ENCODE results near the gene DEF6. TPM values are rescaled to one million over a fixed set of nuclear protein-coding genes. Genes with fewer than 3 reads are reported as not detected.

Gene DEF6
- total and polyA plus RNA-seq, 2 of the 13 experiments (the other 11 are each of a cell fraction or from before 2014, with no cell fraction given): 5.2 to 10.0 TPM

DNA sequence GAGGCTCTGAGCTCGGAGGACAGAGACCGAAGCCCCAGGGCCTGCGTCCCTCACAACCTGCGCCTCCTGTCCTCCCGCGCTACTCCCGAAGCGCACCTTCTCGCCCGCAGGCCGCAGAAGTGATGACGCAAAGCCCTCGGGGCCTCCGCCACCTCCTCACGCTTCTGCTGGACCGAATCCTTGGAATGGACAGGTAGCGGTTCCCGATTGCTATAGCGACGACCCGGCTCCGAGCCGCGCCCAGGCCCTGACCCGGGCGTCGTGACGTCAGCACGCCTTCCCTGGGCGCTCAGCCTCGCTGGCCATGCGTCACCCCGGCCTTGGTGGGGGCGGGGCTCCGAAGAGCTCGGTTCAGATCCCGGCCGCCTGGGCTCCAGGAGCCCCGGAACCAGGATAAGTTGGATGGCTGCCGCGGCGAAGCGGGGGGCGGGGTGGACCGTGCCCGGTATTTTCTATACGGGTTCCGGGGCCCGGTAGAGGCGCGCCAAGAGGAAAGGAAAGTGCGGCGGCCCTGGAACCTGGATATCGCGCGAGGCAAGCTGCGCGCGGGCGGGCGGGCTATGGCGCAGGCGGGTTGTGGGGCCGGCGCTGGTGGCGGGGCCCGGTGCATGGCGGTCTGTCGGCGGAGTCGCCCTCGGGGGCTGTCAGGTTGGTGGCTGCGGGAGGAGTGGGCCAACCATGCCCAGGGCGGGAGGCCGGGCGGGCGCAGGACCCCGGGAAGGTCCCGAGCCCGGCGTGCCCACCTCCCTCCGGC is 38.2 kb upstream of the DEF6 start, which contains the start of gene ZNF76:
Gene ZNF76 (plus strand): TSS at position 542 of the 754 bp plus-strand sequence. CDS start 21,417 bp downstream, outside the sequence.
- ChIA-PET POLR2A (interaction anchor here (0.5 to 1.7 kb wide), 26 partner anchors 9 to 1271 kb away, joined by 3 to 18 read pairs (median 4); partner anchors contain the start of genes ANKS1A, PPARD, TAF11 and TEAD3), CTCF (ENCODE audit: low intra/inter-chr PET ratio, low total read pairs) (no interaction called here)
- H3K4me2 ChIP-seq (ENCODE audit: low read depth, low read length): peak within 1 kb of the TSS; percentile 94
- no TSS peak for BruUV-seq (replicated peaks)
- peak within 1 kb of the TSS; percentile 93 for H3K27ac ChIP-seq (ENCODE audit: extremely low read length, insufficient read depth, low read length)
- peak within 1 kb of the TSS; percentile 37 for H2AFZ ChIP-seq (ENCODE audit: low read length)
- H3K9me3 ChIP-seq (ENCODE audit: low read length): no peaks in the 10 kb centered on the region
- H3K4me1 ChIP-seq (ENCODE audit: insufficient read depth, low read length): peaks cover 51% of the 10 kb centered on the region
- no peaks in the 10 kb centered on the region; a peak in 1 of 5 replicates for H3K27me3 ChIP-seq (ENCODE audit: control insufficient read depth in 1 of 2, insufficient read depth in 2 of 2, low read length in 2 of 2)
- intact Hi-C loops (cut with micrococcal nuclease; ENCODE audit: unreplicated experiment): no loop called here
- H3K36me3 ChIP-seq (replicated peaks in 1 of 2; ENCODE audit: control insufficient read depth in 1 of 2, insufficient read depth in 2 of 2, low read length in 2 of 2): no peaks in the 10 kb centered on the region
- in situ Hi-C loops (cut with HindIII; ENCODE audit: extremely low pct_ligation_motif_present, low pct_unique_long_range_greater_than_20kb): no loop called here
- H3K9ac ChIP-seq (ENCODE audit: insufficient read depth, low read depth, low read length): peak within 1 kb of the TSS; percentile 97
- H4K20me1 ChIP-seq (ENCODE audit: insufficient read depth, low read length): no peaks in the 10 kb centered on the region
- peaks cover 9% of the 10 kb centered on the region for H3K79me2 ChIP-seq (ENCODE audit: insufficient read depth, low read length)
- DNase-seq (ENCODE audit: low spot score) (peak; percentile 96), ATAC-seq (peak; percentile 90), FAIRE-seq (peak; percentile 60)
- under 1% methylated on average over 38 of the region's 82 CpGs for whole genome bisulfite sequencing (ENCODE audit: low lambda C conversion rate)
- H3K4me3 ChIP-seq (replicated peaks in 1 of 3; ENCODE audit: insufficient read depth in 1 of 3, low read depth in 2 of 3, low read length in 3 of 3): peak within 1 kb of the TSS; percentile 69 to 97 (median 77)
- TF ChIP-seq, protein P1, sequence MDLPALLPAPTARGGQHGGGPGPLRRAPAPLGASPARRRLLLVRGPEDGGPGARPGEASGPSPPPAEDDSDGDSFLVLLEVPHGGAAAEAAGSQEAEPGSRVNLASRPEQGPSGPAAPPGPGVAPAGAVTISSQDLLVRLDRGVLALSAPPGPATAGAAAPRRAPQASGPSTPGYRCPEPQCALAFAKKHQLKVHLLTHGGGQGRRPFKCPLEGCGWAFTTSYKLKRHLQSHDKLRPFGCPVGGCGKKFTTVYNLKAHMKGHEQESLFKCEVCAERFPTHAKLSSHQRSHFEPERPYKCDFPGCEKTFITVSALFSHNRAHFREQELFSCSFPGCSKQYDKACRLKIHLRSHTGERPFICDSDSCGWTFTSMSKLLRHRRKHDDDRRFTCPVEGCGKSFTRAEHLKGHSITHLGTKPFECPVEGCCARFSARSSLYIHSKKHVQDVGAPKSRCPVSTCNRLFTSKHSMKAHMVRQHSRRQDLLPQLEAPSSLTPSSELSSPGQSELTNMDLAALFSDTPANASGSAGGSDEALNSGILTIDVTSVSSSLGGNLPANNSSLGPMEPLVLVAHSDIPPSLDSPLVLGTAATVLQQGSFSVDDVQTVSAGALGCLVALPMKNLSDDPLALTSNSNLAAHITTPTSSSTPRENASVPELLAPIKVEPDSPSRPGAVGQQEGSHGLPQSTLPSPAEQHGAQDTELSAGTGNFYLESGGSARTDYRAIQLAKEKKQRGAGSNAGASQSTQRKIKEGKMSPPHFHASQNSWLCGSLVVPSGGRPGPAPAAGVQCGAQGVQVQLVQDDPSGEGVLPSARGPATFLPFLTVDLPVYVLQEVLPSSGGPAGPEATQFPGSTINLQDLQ (CRISPR knock-in tag; IDR thresholded peaks at IDR 0.05): peak; percentile 88
- TF ChIP-seq ZNF839 (CRISPR knock-in tag; IDR thresholded peaks at IDR 0.05; ENCODE audit: borderline replicate concordance) (no peak; the same call in 1 of the 2 replicates), KMT2B (CRISPR knock-in tag; IDR thresholded peaks at IDR 0.05) (peak; percentile 95), ZNF841 (CRISPR knock-in tag; IDR thresholded peaks at IDR 0.05; ENCODE audit: borderline replicate concordance) (no peak; the same call in 1 of the 2 replicates), AHR (CRISPR knock-in tag; IDR thresholded peaks at IDR 0.05) (peak; percentile 87; the same call in 1 of the 2 replicates), FOXC1 (CRISPR knock-in tag; IDR thresholded peaks at IDR 0.05; ENCODE audit: borderline replicate concordance) (peak; percentile 89), U2AF2 (IDR thresholded peaks at IDR 0.05; ENCODE audit: low read depth, low read length) (peak; percentile 92), IRF2 (CRISPR knock-in tag; IDR thresholded peaks at IDR 0.05) (peak; percentile 84), HNRNPUL1 (IDR thresholded peaks at IDR 0.05; ENCODE audit: low read depth, low read length) (peak; percentile 96), POLR2G (IDR thresholded peaks at IDR 0.05; ENCODE audit: low read depth, low read length) (peak; percentile 92)
- TF ChIP-seq, protein P2, sequence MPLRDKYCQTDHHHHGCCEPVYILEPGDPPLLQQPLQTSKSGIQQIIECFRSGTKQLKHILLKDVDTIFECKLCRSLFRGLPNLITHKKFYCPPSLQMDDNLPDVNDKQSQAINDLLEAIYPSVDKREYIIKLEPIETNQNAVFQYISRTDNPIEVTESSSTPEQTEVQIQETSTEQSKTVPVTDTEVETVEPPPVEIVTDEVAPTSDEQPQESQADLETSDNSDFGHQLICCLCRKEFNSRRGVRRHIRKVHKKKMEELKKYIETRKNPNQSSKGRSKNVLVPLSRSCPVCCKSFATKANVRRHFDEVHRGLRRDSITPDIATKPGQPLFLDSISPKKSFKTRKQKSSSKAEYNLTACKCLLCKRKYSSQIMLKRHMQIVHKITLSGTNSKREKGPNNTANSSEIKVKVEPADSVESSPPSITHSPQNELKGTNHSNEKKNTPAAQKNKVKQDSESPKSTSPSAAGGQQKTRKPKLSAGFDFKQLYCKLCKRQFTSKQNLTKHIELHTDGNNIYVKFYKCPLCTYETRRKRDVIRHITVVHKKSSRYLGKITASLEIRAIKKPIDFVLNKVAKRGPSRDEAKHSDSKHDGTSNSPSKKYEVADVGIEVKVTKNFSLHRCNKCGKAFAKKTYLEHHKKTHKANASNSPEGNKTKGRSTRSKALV (CRISPR knock-in tag; IDR thresholded peaks at IDR 0.05): peak; percentile 85; the same call in 1 of the 2 replicates
- TF ChIP-seq, protein P3, sequence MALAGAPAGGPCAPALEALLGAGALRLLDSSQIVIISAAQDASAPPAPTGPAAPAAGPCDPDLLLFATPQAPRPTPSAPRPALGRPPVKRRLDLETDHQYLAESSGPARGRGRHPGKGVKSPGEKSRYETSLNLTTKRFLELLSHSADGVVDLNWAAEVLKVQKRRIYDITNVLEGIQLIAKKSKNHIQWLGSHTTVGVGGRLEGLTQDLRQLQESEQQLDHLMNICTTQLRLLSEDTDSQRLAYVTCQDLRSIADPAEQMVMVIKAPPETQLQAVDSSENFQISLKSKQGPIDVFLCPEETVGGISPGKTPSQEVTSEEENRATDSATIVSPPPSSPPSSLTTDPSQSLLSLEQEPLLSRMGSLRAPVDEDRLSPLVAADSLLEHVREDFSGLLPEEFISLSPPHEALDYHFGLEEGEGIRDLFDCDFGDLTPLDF (CRISPR knock-in tag; IDR thresholded peaks at IDR 0.05): peak; percentile 96
- TF ChIP-seq, protein P4, sequence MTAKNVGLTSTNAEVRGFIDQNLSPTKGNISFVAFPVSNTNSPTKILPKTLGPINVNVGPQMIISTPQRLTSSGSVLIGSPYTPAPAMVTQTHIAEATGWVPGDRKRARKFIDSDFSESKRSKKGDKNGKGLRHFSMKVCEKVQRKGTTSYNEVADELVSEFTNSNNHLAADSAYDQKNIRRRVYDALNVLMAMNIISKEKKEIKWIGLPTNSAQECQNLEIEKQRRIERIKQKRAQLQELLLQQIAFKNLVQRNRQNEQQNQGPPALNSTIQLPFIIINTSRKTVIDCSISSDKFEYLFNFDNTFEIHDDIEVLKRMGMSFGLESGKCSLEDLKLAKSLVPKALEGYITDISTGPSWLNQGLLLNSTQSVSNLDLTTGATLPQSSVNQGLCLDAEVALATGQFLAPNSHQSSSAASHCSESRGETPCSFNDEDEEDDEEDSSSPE (CRISPR knock-in tag; IDR thresholded peaks at IDR 0.05): peak; percentile 93
- TF ChIP-seq, protein P5, sequence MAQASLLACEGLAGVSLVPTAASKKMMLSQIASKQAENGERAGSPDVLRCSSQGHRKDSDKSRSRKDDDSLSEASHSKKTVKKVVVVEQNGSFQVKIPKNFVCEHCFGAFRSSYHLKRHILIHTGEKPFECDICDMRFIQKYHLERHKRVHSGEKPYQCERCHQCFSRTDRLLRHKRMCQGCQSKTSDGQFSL (CRISPR knock-in tag; IDR thresholded peaks at IDR 0.05): peak; percentile 78

All from HepG2 (cell line).